IPS-18c (cell line): ENCODE results near the gene ABCB9.
"Not testable (repeated sequence)": the region's sequence is repeated elsewhere in the genome, so short reads cannot be mapped to it uniquely, and the experiment has no call there.

Source experiments
- H3K4me3 ChIP-seq: 2 replicates; pipeline ENCODE4 v1.7.0; 2013; ENCODE audit warnings: low read depth, mild to moderate bottlenecking, low read length, moderate library complexity; ENCODE audit not compliant: insufficient read depth
- H3K9me3 ChIP-seq: one replicate; pipeline ENCODE4 v1.6.1; 2013; ENCODE audit warnings: mild to moderate bottlenecking, low read length, moderate library complexity; ENCODE audit not compliant: control insufficient read depth, insufficient read depth

Gene ABCB9

DNA sequence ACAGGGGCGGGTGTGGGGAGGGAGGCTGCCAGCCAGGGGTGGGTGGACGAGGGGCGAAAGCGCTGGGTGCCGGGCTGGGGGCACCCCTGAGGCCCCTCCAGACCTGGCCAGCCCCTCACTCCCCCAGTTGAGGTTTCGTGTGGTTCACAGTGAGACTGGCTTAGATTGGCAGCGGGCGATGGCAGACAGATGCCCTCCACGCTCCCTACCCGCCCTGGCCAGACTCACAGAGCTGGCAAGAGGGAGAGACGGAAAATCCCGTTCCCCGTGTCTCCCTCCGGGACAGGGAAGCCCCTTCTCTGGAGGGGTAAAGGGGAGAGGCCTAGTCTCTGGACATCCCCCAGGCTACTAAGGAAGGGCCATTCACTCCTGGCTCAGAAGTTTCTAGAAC lies 37.1 kb downstream of the ABCB9 start:
- Histone ChIP-seq H3K4me3 (no peak overlapping the region), H3K9me3 (peaks cover under 1% of the 10 kb centered on the region)

DNA sequence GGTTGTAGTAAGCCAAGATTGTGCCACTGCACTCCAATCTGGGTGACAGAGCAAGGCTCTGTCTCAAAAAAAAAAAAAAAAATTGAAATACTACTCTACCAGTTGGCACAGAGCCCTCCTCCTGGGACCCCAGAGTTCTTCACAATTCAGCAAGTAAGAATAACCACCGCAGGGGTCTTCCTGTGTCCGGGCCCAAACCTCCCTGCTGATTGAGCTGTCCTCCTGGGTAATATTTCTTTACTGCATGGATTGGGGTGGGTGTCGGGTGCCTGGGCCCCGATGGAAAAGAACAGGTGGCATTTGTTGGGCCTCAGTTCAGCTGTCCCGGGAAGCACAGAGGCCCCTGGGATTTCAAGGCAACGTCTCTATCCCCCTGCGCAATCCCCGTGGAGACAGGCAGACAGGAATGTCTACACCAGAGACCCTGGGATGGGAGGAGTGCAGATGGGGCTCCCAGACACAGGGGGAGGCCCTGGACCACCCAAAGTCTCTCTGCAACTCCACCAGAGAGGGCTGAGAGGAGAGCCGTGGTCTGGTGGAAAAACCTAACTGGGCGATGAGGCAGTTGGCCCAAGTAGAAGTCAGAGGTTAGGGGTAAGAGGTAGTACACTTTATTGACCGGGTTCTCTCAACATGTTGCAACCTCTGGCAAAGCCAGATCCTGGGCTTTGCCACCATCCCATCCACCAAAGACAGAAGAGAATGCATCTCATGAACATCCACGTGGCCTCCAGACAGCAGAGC lies 37.7 kb downstream of the ABCB9 start:
- peaks cover 2% of the 10 kb centered on the region for H3K9me3 ChIP-seq
- H3K4me3 ChIP-seq, result no peak overlapping the region

DNA sequence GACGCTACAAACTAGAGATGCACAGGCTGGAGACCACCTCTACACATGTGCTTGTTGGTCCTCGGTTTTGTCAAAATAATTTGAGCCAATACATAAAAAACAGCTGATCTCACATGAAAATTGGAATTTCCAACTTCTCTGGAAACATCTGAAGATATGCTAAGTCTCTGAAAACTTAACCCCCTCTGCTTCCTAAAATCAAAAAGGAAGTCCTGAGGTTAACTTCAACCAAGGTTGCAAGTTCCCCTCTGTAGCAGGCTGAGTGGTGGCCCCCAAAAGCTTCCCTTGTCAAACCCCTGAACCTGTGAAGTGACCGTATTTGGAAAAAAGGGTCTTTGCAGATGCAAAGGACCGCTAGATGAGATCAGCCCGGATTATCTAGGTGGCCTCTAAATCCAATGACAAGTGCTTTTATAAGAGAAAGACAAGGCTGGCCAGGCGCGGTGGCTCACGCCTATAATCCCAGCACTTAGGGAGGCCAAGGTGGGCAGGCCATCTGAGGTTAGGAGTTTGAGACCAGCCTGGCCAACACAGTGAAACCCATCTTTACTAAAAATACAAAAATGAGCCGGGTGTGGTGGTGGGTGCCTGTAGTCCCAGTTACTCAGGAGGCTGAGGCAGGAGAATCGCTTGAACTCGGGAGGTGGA lies 38.4 kb downstream of the ABCB9 start:
- Histone ChIP-seq H3K9me3 (peaks cover 2% of the 10 kb centered on the region), H3K4me3 (no peak overlapping the region)

DNA sequence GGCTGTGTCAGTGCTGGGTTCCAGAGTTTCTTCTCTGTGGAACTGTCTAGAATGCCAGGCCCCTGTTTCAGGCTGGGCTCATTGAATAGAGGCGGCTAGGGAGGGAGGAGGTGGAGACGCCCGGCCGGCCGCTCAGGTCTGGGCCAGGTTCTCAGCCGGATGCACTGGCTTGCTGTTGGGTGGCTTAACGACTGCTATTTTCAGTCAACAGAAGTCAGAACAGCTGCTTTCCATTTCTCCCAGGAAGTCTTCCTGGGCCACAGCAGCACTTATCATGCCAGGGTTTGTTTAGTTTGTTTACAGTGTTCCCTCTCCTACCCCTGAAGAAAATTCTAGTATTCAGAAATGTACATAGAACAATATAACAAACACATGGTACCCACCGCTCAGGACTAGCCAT lies 44.3 kb downstream of the ABCB9 start:
- peaks cover 2% of the 10 kb centered on the region for H3K9me3 ChIP-seq

DNA sequence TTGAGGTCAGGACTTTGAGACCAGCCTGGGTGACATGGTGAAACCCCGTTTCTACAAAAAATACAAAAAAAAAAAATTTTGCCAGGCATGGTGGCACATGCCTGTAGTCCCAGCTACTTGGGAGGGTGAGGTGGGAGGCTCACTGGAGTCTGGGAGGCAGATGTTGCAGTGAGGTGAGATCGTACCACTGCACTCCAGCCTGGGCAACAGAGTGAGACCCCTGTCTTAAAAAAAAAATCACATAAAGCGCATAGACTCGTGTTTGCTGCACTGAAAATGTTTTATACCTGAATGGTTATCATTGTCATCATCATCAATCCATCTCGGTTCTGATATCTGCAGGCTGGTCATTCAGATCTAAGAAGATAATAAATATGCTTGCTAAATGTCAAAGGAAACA lies 45.6 kb downstream of the ABCB9 start:
- H3K4me3 ChIP-seq, result no peak overlapping the region
- peaks cover 2% of the 10 kb centered on the region for H3K9me3 ChIP-seq

More for the DNA sequence above, 44.3 kb downstream of the ABCB9 start:
- H3K4me3 ChIP-seq, result no peak overlapping the region

DNA sequence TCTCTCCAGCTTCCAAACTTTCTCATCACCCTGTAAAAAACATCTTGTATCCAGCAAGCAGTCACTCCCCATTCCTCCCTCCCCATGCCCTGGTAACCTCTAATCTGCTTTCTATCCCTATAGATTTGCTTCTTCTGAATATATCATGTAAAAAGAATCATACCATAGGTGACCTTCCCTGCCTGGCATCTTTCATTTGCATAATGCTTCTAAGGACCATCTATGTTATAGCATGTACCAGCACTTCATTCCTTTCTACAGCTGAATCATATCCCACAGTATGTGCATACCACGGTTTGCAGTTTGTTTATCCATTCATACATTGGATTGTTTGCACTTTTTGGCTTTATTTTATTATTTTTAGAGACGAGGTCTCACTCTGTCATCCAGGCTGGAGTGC lies 47.4 kb downstream of the ABCB9 start:
- Histone ChIP-seq H3K9me3 (no peaks in the 10 kb centered on the region), H3K4me3 (no peak overlapping the region)

DNA sequence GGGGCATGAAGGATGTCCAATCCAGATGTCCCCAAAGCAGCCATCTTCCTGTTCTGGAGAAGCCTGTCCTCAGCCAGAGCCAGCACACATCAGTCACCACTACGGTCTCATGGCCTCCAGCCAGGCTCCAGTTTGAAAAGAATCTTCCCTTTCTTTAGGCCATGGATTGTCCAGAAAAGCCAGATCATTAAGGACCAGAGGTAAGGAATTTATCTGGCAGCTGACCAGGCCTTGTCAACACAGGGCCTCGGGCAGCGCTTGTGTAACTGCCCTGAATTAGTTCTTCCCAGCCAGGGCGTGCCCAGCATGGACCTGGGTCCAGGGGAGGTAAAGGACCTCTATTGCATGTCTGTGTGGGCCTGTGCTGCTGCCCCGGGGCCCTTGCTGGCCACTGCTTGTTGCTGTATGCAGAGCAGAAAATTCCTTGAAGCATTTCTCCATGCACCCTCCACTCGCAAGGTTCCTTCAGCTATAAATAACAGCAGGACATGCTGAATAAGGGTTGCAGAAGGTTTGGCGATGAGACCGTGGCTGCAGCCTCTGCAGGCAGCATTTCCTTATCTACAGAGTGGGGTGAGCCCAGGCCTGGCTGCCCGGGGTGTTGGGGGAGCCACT lies 48.6 kb downstream of the ABCB9 start:
- Histone ChIP-seq H3K9me3 (no peaks in the 10 kb centered on the region), H3K4me3 (no peak overlapping the region)

DNA sequence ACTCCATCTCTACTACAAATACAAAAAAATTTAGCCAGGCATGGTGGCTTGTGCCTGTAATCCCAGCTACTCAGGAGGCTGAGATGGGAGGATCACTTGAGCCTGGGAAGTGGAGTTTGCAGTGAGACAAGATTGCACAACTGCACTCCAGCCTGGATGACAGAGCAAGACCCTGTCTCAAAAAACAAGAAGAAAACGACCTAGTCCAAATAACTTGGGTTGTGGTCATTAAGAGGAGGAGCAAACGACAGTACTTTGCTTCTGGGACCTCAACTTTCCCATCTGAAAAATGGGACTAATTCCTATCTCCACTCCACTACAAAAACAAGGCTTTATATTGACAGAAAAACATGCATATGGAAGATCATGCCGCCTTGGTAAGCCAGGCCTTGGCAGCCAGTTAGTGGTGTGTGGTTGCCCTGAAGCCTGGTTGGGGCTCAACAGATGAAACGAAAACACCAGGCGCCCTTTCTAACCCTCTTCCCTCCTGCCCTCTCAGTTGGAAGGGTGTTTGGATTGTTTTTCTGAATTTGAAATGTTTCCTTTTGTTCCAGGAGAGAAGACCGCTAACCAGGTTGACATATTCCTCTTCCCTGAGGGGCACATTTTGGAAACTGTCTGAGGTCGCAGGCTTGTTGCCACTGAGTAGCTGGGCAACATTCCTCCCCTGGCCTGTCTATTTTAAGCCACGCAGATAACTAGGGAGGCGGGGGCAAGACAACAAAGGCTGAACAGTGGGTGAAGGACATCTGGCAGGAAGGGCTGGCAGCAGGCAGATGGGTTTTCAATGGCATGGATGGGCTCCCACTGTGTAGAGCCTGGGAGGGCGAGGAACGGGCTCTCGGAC lies 56.6 kb downstream of the ABCB9 start:
- H3K9me3 ChIP-seq, result no peaks in the 10 kb centered on the region
- H3K4me3 ChIP-seq, result no peak overlapping the region

DNA sequence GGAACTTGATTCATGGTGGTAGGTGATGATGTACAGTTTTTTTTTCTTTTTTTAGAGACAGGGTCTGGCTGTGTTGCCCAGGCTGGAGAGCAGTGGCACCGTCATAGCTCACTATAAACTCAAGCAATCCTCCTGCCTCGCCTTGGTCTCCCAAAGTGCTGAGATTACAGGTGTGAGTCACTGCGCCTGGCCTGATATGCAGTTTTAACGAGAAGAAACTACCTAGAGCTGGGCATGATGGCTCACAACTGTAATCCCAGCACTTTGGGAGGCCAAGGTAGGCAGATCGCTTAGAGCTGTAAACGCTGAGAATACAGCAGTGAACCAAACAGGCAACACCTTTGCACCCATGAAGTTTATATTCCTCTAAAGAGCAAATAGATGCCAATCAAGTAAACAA lies 57.3 kb downstream of the ABCB9 start:
- no peak overlapping the region for H3K4me3 ChIP-seq
- H3K9me3 ChIP-seq, result no peaks in the 10 kb centered on the region

DNA sequence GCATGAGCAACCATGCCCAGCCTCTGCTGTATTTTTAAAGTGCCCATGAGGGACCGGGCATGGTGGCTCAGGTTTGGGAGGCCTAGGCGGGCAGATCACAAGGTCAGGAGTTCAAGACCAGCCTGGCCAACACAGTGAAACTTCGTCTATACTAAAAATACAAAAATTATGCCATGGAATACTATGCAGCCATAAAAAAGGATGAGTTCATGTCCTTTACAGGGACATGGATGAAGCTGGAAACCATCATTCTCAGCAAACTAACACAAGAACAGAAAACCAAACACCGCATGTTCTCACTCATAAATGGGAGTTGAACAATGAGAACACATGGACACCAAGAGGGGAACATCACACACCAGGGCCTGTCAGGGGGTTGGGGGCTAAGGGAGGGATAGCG lies 61.0 kb downstream of the ABCB9 start:
- not testable (repeated sequence) for H3K9me3 ChIP-seq, H3K4me3 ChIP-seq

DNA sequence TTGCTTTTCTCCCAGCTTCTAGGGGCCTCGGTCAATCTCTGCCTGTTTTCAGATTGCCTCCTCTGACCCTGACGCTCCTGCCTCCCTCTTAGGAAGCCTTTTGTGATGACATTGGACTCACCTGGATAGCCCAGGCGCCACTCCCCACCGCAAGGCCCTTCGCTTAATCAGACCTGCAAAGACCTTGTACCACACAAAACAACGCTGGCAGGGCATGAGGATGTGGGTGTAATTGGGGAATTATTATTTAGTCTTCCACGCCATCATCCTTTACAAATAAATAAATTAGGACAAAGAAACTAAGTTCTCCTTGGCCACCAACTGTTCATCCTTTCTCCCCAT lies 62.6 kb downstream of the ABCB9 start:
- Histone ChIP-seq H3K9me3 (no peaks in the 10 kb centered on the region), H3K4me3 (no peak overlapping the region)

DNA sequence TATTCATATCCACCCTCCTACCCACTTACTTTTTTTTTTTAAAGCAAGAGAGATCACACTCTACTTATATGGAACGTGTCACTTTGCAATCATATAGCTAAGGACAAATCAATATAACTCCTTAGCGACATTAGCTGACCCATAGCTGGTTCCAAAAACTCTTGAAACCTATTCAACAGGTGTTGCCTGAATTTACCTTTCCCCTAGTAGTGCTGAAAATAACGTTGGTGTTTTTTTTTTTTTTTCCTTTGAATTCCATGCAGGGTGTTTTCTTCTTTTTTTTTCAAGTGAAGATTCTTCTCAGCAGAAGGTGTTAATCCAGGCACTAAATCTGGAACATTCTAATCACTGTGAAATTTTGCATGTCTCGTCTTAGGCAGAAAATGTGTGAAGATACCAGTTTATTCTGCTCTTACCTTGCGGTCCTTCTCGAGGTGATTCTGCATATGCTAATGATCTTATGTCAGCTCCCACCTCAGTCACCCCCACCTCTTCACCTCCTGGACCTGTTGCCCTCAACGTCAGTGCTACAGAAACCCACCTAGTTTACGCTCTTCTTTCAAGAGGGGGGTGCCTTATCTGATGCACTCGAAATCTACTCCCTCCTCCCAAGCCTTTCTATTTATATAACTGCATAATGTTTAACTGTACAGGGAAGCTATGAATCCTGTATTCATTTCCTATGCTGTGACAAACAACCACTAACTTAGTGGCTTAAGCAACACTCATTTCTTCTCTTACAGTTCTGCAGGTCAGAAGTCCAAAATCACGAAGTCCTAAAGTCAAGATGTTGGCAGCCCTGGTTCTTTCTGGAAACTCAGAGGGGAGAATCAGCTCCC lies 63.2 kb downstream of the ABCB9 start:
- H3K4me3 ChIP-seq, result no peak overlapping the region

DNA sequence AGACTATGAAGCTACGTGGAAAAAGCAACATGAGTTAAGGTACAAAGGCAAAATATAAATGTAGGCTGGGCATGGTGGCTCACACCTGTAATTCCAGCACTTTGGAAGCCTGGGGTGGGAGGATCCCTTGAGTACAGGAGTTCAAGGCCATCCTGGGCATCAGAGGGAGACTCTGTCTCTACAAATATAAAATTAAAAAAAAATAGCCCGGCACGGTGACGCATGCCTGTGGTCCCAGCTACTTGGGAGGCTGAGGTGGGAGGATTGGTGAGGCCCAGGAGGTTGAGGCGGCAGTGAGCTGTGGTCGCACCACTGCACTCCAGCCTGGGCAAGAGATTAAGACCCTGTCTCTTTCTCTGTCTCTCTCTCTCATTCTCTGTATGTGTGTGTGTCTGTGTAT lies 66.4 kb downstream of the ABCB9 start:
- peaks cover 3% of the 10 kb centered on the region for H3K9me3 ChIP-seq
- H3K4me3 ChIP-seq, result no peak overlapping the region

More for the DNA sequence above, 63.2 kb downstream of the ABCB9 start:
- H3K9me3 ChIP-seq, result no peaks in the 10 kb centered on the region

DNA sequence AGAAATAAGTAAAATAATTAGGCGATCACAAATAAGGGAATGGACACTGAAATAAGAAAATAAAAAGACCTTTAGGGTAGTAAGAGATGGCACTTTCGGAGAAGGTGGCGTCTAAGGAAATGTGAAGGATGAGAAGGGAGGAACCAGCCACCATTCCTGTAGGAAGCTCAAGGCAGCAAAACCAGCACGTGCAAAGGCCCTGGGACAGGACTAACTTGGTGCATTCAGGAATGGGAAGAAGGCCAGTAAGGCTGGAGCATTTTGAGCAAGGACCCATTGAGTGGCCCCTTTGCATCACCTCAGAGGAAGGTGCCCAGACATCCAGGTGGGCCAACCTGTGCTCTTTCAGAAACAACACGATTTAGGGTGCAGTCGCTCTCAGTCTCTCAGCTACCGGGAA lies 69.6 kb downstream of the ABCB9 start:
- no peak overlapping the region for H3K4me3 ChIP-seq
- peaks cover 3% of the 10 kb centered on the region for H3K9me3 ChIP-seq

DNA sequence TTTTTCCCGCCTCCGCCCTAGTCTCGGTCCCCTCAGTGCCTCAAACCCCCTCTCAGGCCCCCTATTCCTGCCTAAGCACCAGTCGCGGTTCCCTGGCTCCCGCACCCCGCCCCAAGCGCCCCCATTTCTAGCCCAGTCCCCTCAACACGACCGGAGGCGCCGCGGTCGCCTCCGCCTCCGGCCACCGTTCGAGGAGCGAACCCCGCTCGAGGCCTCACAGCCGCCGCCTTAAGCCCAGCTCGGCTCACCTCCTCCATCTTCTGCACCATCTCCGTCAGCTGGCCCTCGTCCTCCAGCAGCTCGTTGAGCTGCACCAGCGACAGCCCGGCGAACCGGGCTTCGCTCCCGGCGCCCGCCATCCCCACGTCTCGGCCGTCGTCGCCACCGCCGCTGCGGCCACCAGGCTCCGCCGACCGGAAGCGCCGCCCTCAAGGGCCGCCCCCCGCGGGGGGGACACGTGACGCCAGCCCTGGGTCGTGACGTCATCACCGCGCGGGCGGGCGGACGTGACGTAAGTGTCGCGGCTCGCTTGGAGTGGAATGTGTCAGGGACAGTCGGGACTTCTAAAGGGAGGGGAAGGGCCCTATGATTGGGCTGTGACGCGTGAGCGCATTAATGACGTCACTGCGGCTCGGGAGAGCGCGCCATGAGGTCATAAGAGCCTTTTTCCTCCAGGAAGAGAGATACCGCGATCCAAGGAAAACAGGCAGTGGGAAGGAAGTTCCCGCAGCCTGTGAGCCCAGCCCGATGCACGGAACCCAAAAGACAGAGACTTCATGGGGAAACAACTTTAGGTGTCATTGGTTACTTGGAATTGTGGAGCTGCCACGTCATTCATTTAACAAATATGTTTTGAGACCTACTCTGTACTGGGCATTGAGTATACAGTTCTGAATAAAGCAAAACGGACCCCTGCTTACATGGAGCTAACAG lies 70.3 kb downstream of the ABCB9 start, which contains the start of gene VPS37B:
Gene VPS37B, minus strand, starts transcription at position 421 of the 933 bp plus-strand sequence. Its CDS starts 62 bp downstream, at position 359.
- peak within 1 kb of the TSS; percentile 94 for H3K4me3 ChIP-seq
- H3K9me3 ChIP-seq, result peaks cover 3% of the 10 kb centered on the region

DNA sequence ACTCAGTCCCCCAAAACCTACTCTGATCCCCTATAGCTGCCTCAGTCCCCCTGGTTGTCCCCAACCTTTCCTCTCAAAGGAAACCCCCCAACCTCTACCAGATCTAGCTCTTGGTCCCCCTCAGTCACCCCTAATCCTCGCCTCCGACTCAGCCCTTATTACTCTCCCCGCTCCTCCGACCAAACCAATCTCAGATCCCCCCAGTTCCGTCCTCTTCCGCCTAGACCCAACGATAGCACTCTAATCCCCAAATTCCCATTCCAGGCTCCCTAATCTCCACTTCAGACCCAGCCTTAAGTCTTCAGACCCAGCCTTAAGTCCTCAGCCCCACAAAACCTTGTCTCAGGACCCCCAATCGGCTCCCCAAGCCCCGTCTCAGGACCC lies 71.0 kb downstream of the ABCB9 start:
- Histone ChIP-seq H3K4me3 (peak overlapping the region; percentile 94), H3K9me3 (peaks cover 3% of the 10 kb centered on the region)
